ENCODE results near the gene PON2.
"Not testable (repeated sequence)": the region's sequence is repeated elsewhere in the genome, so short reads cannot be mapped to it uniquely, and the experiment has no call there.

PON2 gene

GRCh38 chr7:95469187-95469586 lies 34.4 kb upstream of the PON2 start:
- Histone ChIP-seq H3K27me3 (replicated peaks in 2 of 5; ENCODE audit: control insufficient read depth in 4 of 5, insufficient read depth in 5 of 5, low read length in 4 of 5) (no peaks in the 10 kb centered on the region), H3K9me3 (ENCODE audit: control extremely low read depth in 1 of 5, control insufficient read depth in 4 of 5, insufficient read depth in 2 of 5, low read depth in 1 of 5, low read length in 4 of 5) (no peaks in the 10 kb centered on the region), H3K4me1 (ENCODE audit: control extremely low read depth in 1 of 4, control insufficient read depth in 4 of 4, insufficient read depth in 4 of 4, low read length in 3 of 4) (peaks cover 0 to 7% (median 5%) of the 10 kb centered on the region in 4 experiments), H3K27ac (ENCODE audit: insufficient read depth in 1 of 2, low read depth in 1 of 2, low read length in 2 of 2, poor library complexity in 1 of 2, severe bottlenecking in 2 of 2) (no peak overlapping the region), H3K36me3 (ENCODE audit: control insufficient read depth in 4 of 4, insufficient read depth in 4 of 4, low read length in 3 of 4) (no peaks in the 10 kb centered on the region), H3K4me3 (ENCODE audit: control insufficient read depth in 1 of 7, extremely low read depth in 1 of 7, insufficient read depth in 4 of 7, low read depth in 2 of 7, low read length in 6 of 7) (no peak overlapping the region)
- DNase-seq = no peak
- POLR2A ChIA-PET = no interaction called here
- WGBS (ENCODE audit: insufficient coverage) = no CpG with 5 or more reads among the region's 1 CpG
- CTCF ChIA-PET = interaction anchor here (1.4 to 1.7 kb wide), 2 partner anchors 9 to 10 kb away, joined by 4 to 5 read pairs; no protein-coding TSS in a partner anchor

GRCh38 chr7:95467912-95468607 lies 33.2 kb upstream of the PON2 start:
- Histone ChIP-seq H3K4me3 (ENCODE audit: control insufficient read depth in 1 of 7, extremely low read depth in 1 of 7, insufficient read depth in 4 of 7, low read depth in 2 of 7, low read length in 6 of 7) (no peak overlapping the region), H3K4me1 (ENCODE audit: control extremely low read depth in 1 of 4, control insufficient read depth in 4 of 4, insufficient read depth in 4 of 4, low read length in 3 of 4) (peaks cover 0 to 7% (median 5%) of the 10 kb centered on the region in 4 experiments), H3K27me3 (replicated peaks in 2 of 5; ENCODE audit: control insufficient read depth in 4 of 5, insufficient read depth in 5 of 5, low read length in 4 of 5) (no peaks in the 10 kb centered on the region), H3K36me3 (ENCODE audit: control insufficient read depth in 4 of 4, insufficient read depth in 4 of 4, low read length in 3 of 4) (no peaks in the 10 kb centered on the region), H3K27ac (ENCODE audit: insufficient read depth in 1 of 2, low read depth in 1 of 2, low read length in 2 of 2, poor library complexity in 1 of 2, severe bottlenecking in 2 of 2) (no peak overlapping the region), H3K9me3 (ENCODE audit: control extremely low read depth in 1 of 5, control insufficient read depth in 4 of 5, insufficient read depth in 2 of 5, low read depth in 1 of 5, low read length in 4 of 5) (peaks cover 0 to 2% (median 0%) of the 10 kb centered on the region in 5 experiments)
- no peak for DNase-seq
- POLR2A ChIA-PET = no interaction called here
- WGBS (ENCODE audit: insufficient coverage) = no CpG with 5 or more reads among the region's 1 CpG
- CTCF ChIA-PET = interaction anchor here (2.9 kb wide), 1 partner anchor 9 kb away, joined by 11 read pairs; no protein-coding TSS in a partner anchor

- peaks cover 7 to 30% (median 9%) of the 10 kb centered on the region in 5 experiments for H3K9me3 ChIP-seq (ENCODE audit: control extremely low read depth in 1 of 5, control insufficient read depth in 4 of 5, insufficient read depth in 2 of 5, low read depth in 1 of 5, low read length in 4 of 5)
- H3K4me1 ChIP-seq (ENCODE audit: control extremely low read depth in 1 of 4, control insufficient read depth in 4 of 4, insufficient read depth in 4 of 4, low read length in 3 of 4); H3K27ac ChIP-seq (ENCODE audit: insufficient read depth in 1 of 2, low read depth in 1 of 2, low read length in 2 of 2, poor library complexity in 1 of 2, severe bottlenecking in 2 of 2); H3K36me3 ChIP-seq (ENCODE audit: control insufficient read depth in 4 of 4, insufficient read depth in 4 of 4, low read length in 3 of 4); H3K4me3 ChIP-seq (ENCODE audit: control insufficient read depth in 1 of 7, extremely low read depth in 1 of 7, insufficient read depth in 4 of 7, low read depth in 2 of 7, low read length in 6 of 7); CTCF ChIA-PET; H3K27me3 ChIP-seq (replicated peaks in 2 of 5; ENCODE audit: control insufficient read depth in 4 of 5, insufficient read depth in 5 of 5, low read length in 4 of 5); POLR2A ChIA-PET; DNase-seq: not testable (repeated sequence)
- WGBS (ENCODE audit: insufficient coverage) = 100% methylated on average over 2 of the region's 2 CpGs
These were observed 25.8 kb upstream of the PON2 start for GRCh38 chr7:95460653-95461052.

DNA sequence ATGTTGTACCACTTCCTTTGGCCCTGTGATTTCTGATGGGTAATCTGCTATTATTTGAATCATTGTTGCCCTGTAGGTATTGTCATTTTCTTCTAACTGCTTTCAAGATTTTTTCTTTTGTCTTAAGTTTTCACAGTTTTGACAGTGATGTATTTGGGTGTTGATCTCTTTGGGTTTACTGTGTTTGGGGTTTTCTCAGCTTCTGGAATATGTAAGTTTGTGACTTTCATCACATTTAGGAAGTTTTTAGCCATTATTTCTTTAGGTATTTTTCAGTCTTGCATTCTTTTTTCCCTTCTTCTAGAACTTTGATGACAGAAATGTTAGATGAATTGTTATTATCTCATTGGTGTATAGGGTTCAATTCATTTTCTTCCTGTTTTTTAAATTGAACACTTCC lies 23.1 kb upstream of the PON2 start:
- H3K4me3 ChIP-seq (ENCODE audit: control insufficient read depth in 1 of 7, extremely low read depth in 1 of 7, insufficient read depth in 4 of 7, low read depth in 2 of 7, low read length in 6 of 7) = no peak overlapping the region
- CTCF ChIA-PET = no interaction called here
- no peaks in the 10 kb centered on the region for H3K36me3 ChIP-seq (ENCODE audit: control insufficient read depth in 4 of 4, insufficient read depth in 4 of 4, low read length in 3 of 4)
- no peaks in the 10 kb centered on the region for H3K4me1 ChIP-seq (ENCODE audit: control extremely low read depth in 1 of 4, control insufficient read depth in 4 of 4, insufficient read depth in 4 of 4, low read length in 3 of 4)
- DNase-seq = no peak
- no peak overlapping the region for H3K27ac ChIP-seq (ENCODE audit: insufficient read depth in 1 of 2, low read depth in 1 of 2, low read length in 2 of 2, poor library complexity in 1 of 2, severe bottlenecking in 2 of 2)
- POLR2A ChIA-PET = no interaction called here
- no peaks in the 10 kb centered on the region for H3K27me3 ChIP-seq (replicated peaks in 2 of 5; ENCODE audit: control insufficient read depth in 4 of 5, insufficient read depth in 5 of 5, low read length in 4 of 5)
- H3K9me3 ChIP-seq (ENCODE audit: control extremely low read depth in 1 of 5, control insufficient read depth in 4 of 5, insufficient read depth in 2 of 5, low read depth in 1 of 5, low read length in 4 of 5) = peaks cover 7 to 28% (median 9%) of the 10 kb centered on the region in 5 experiments

- no CpG with 5 or more reads among the region's 2 CpGs for WGBS (ENCODE audit: insufficient coverage)
- no peaks in the 10 kb centered on the region for H3K36me3 ChIP-seq (ENCODE audit: control insufficient read depth in 4 of 4, insufficient read depth in 4 of 4, low read length in 3 of 4)
- CTCF ChIA-PET = no interaction called here
These were observed 19.7 kb upstream of the PON2 start for GRCh38 chr7:95454438-95455045.

GRCh38 chr7:95446618-95447017 lies 11.8 kb upstream of the PON2 start:
- H3K27me3 ChIP-seq (replicated peaks in 2 of 5; ENCODE audit: control insufficient read depth in 4 of 5, insufficient read depth in 5 of 5, low read length in 4 of 5) = no peaks in the 10 kb centered on the region
- no peak overlapping the region for H3K4me3 ChIP-seq (ENCODE audit: control insufficient read depth in 1 of 7, extremely low read depth in 1 of 7, insufficient read depth in 4 of 7, low read depth in 2 of 7, low read length in 6 of 7)
- H3K36me3 ChIP-seq (ENCODE audit: control insufficient read depth in 4 of 4, insufficient read depth in 4 of 4, low read length in 3 of 4) = no peaks in the 10 kb centered on the region
- 100% methylated on average over 3 of the region's 3 CpGs for WGBS (ENCODE audit: insufficient coverage)
- H3K9me3 ChIP-seq (ENCODE audit: control extremely low read depth in 1 of 5, control insufficient read depth in 4 of 5, insufficient read depth in 2 of 5, low read depth in 1 of 5, low read length in 4 of 5) = no peaks in the 10 kb centered on the region
- peak in 1 of 3 donors; percentile 18 for DNase-seq
- H3K27ac ChIP-seq (ENCODE audit: insufficient read depth in 1 of 2, low read depth in 1 of 2, low read length in 2 of 2, poor library complexity in 1 of 2, severe bottlenecking in 2 of 2) = no peak overlapping the region
- no peaks in the 10 kb centered on the region for H3K4me1 ChIP-seq (ENCODE audit: control extremely low read depth in 1 of 4, control insufficient read depth in 4 of 4, insufficient read depth in 4 of 4, low read length in 3 of 4)
- ChIA-PET CTCF (no interaction called here), POLR2A (no interaction called here)

More at GRCh38 chr7:95454438-95455045, 19.7 kb upstream of the PON2 start:
- no peaks in the 10 kb centered on the region for H3K4me1 ChIP-seq (ENCODE audit: control extremely low read depth in 1 of 4, control insufficient read depth in 4 of 4, insufficient read depth in 4 of 4, low read length in 3 of 4)
- H3K27ac ChIP-seq (ENCODE audit: insufficient read depth in 1 of 2, low read depth in 1 of 2, low read length in 2 of 2, poor library complexity in 1 of 2, severe bottlenecking in 2 of 2) = no peak overlapping the region
- peaks cover 3 to 13% (median 9%) of the 10 kb centered on the region in 5 experiments for H3K9me3 ChIP-seq (ENCODE audit: control extremely low read depth in 1 of 5, control insufficient read depth in 4 of 5, insufficient read depth in 2 of 5, low read depth in 1 of 5, low read length in 4 of 5)
- no peak overlapping the region for H3K4me3 ChIP-seq (ENCODE audit: control insufficient read depth in 1 of 7, extremely low read depth in 1 of 7, insufficient read depth in 4 of 7, low read depth in 2 of 7, low read length in 6 of 7)
- H3K27me3 ChIP-seq (replicated peaks in 2 of 5; ENCODE audit: control insufficient read depth in 4 of 5, insufficient read depth in 5 of 5, low read length in 4 of 5) = no peaks in the 10 kb centered on the region
- DNase-seq = no peak
- POLR2A ChIA-PET = interaction anchor here (0.5 kb wide), 1 partner anchor 933 kb away, joined by 3 read pairs; no protein-coding TSS in a partner anchor

GRCh38 chr7:95444796-95445195 lies 10.0 kb upstream of the PON2 start:
- H3K27me3 ChIP-seq (replicated peaks in 2 of 5; ENCODE audit: control insufficient read depth in 4 of 5, insufficient read depth in 5 of 5, low read length in 4 of 5) = no peaks in the 10 kb centered on the region
- ChIA-PET POLR2A (no interaction called here), CTCF (no interaction called here)
- H3K4me1 ChIP-seq (ENCODE audit: control extremely low read depth in 1 of 4, control insufficient read depth in 4 of 4, insufficient read depth in 4 of 4, low read length in 3 of 4) = no peaks in the 10 kb centered on the region
- no peak overlapping the region for H3K27ac ChIP-seq (ENCODE audit: insufficient read depth in 1 of 2, low read depth in 1 of 2, low read length in 2 of 2, poor library complexity in 1 of 2, severe bottlenecking in 2 of 2)
- DNase-seq = no peak
- WGBS (ENCODE audit: insufficient coverage) = 100% methylated on average over 1 of the region's 2 CpGs
- no peaks in the 10 kb centered on the region for H3K9me3 ChIP-seq (ENCODE audit: control extremely low read depth in 1 of 5, control insufficient read depth in 4 of 5, insufficient read depth in 2 of 5, low read depth in 1 of 5, low read length in 4 of 5)
- no peak overlapping the region for H3K4me3 ChIP-seq (ENCODE audit: control insufficient read depth in 1 of 7, extremely low read depth in 1 of 7, insufficient read depth in 4 of 7, low read depth in 2 of 7, low read length in 6 of 7)
- no peaks in the 10 kb centered on the region for H3K36me3 ChIP-seq (ENCODE audit: control insufficient read depth in 4 of 4, insufficient read depth in 4 of 4, low read length in 3 of 4)

Data from common myeloid progenitor, CD34-positive (primary cell).